ENCODE results near the gene SMURF1.

GRCh38 chr7:99000904-99001465, 142.9 kb downstream of the SMURF1 start:
- TF ChIP-seq CTCF (IDR thresholded peaks at IDR 0.05) (no peak), POLR2A (IDR thresholded peaks at IDR 0.05) (no peak)

All from body of pancreas (tissue), 4 donors.